ENCODE results near the gene SYVN1. TPM values are rescaled to one million over a fixed set of nuclear protein-coding genes. Genes with fewer than 3 reads are reported as not detected.

SYVN1 gene
- total RNA-seq, 1 experiment from 2014 or later: 74.9 TPM

DNA sequence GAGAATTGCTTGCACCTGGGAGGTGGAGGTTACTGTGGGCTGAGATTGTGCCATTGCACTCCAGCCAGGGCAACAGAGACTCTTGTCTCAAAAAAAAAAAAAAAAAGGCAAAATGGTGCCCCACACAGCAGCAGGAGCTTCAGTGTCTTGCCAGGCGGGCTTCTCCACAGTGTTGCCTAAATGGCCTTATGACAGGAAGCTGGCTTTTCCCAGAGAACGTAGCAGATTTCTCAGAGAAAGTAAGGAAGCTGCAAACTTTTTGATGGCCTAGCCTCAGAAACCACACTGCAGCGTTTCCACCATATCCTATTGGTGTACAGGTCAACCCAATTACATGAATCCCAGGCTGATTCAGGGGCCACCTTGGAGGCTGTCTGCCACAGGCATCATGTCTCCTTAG lies 23.0 kb upstream of the SYVN1 start:
- CTCF ChIA-PET: interaction anchor here (0.6 kb wide), 1 partner anchor 93 kb away, joined by 3 read pairs; no protein-coding TSS in a partner anchor
- intact Hi-C loops (cut with micrococcal nuclease): no loop called here
- Mint-ChIP-seq H3K9me3 (ENCODE audit: unreplicated experiment) (no peaks in the 10 kb centered on the region), H3K27ac (ENCODE audit: low read depth, unreplicated experiment) (no peak overlapping the region), H3K36me3 (ENCODE audit: insufficient read depth, unreplicated experiment) (no peaks in the 10 kb centered on the region), H3K4me3 (ENCODE audit: unreplicated experiment) (no peak overlapping the region), H3K4me1 (ENCODE audit: insufficient read depth, unreplicated experiment) (no peaks in the 10 kb centered on the region), H3K27me3 (ENCODE audit: insufficient read depth, unreplicated experiment) (no peaks in the 10 kb centered on the region)
- TF ChIP-seq, protein P1, sequence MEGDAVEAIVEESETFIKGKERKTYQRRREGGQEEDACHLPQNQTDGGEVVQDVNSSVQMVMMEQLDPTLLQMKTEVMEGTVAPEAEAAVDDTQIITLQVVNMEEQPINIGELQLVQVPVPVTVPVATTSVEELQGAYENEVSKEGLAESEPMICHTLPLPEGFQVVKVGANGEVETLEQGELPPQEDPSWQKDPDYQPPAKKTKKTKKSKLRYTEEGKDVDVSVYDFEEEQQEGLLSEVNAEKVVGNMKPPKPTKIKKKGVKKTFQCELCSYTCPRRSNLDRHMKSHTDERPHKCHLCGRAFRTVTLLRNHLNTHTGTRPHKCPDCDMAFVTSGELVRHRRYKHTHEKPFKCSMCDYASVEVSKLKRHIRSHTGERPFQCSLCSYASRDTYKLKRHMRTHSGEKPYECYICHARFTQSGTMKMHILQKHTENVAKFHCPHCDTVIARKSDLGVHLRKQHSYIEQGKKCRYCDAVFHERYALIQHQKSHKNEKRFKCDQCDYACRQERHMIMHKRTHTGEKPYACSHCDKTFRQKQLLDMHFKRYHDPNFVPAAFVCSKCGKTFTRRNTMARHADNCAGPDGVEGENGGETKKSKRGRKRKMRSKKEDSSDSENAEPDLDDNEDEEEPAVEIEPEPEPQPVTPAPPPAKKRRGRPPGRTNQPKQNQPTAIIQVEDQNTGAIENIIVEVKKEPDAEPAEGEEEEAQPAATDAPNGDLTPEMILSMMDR (IDR thresholded peaks at IDR 0.05; ENCODE audit: unreplicated experiment): no peak
- POLR2A ChIA-PET: interaction anchor here (0.6 to 1.6 kb wide), 2 partner anchors 35 to 116 kb away, joined by 3 read pairs; partner anchors contain the start of genes FAU, MRPL49 and SAC3D1
- BruUV-seq (replicated peaks): no TSS peak
- no peak for DNase-seq (ENCODE audit: unreplicated experiment)

DNA sequence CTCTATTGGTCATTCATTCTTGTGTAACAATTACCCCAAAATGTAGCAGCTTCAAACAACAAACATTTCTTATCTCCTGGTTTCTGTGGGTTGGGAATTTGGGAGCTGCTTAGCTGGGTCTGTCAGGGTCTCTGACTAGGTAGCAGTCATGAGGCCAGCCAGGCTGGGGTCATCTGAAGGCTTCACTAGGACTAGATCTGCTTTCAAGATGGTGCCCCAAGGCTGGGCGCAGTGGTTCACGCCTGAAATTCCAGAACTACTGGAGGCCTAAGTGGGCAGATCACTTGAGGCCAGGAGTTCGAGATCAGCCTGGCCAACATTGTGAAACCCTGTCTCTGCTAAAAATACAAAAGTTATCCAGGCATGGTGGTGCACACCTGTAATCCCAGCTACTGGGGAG lies 22.6 kb upstream of the SYVN1 start:
- DNase-seq (ENCODE audit: unreplicated experiment): no peak
- Mint-ChIP-seq H3K4me3 (ENCODE audit: unreplicated experiment) (no peak overlapping the region), H3K36me3 (ENCODE audit: insufficient read depth, unreplicated experiment) (no peaks in the 10 kb centered on the region), H3K9me3 (ENCODE audit: unreplicated experiment) (no peaks in the 10 kb centered on the region), H3K4me1 (ENCODE audit: insufficient read depth, unreplicated experiment) (peaks cover under 1% of the 10 kb centered on the region), H3K27me3 (ENCODE audit: insufficient read depth, unreplicated experiment) (no peaks in the 10 kb centered on the region), H3K27ac (ENCODE audit: low read depth, unreplicated experiment) (no peak overlapping the region)
- intact Hi-C loops (cut with micrococcal nuclease): no loop called here
- ChIA-PET POLR2A (interaction anchor here (1.6 kb wide), 1 partner anchor 35 kb away, joined by 3 read pairs; the partner anchor contains the start of genes FAU and MRPL49), CTCF (interaction anchor here (0.6 kb wide), 1 partner anchor 94 kb away, joined by 3 read pairs; no protein-coding TSS in a partner anchor)
- TF ChIP-seq, protein P1 (IDR thresholded peaks at IDR 0.05; ENCODE audit: unreplicated experiment): no peak
- BruUV-seq (replicated peaks): no TSS peak

DNA sequence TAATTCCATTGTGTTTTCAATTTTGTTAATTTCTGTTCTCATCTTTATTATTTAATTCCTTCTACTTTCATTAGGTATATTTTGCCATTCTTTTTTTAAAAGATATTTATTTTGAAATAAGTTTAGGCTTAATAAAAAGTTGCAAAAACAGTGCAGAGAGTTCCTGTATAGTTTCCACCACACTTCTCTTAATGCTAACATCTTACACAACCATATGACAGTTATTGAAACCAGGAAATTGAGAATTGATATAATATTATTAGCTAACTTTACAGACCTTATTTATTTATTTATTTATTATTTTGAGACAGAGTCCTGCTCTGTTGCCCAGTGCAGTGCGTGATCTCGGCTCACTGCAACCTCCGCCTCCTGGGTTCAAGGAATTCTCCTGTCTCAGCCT lies 21.9 kb upstream of the SYVN1 start:
- no peak for DNase-seq (ENCODE audit: unreplicated experiment)
- no peak overlapping the region for H3K4me3 Mint-ChIP-seq (ENCODE audit: unreplicated experiment)
- no TSS peak for BruUV-seq (replicated peaks)
- no peak overlapping the region for H3K27ac Mint-ChIP-seq (ENCODE audit: low read depth, unreplicated experiment)
- no peaks in the 10 kb centered on the region for H3K36me3 Mint-ChIP-seq (ENCODE audit: insufficient read depth, unreplicated experiment)
- CTCF ChIA-PET: no interaction called here
- peaks cover 7% of the 10 kb centered on the region for H3K4me1 Mint-ChIP-seq (ENCODE audit: insufficient read depth, unreplicated experiment)
- intact Hi-C loops (cut with micrococcal nuclease): no loop called here
- POLR2A ChIA-PET: interaction anchor here (0.8 to 1.6 kb wide), 2 partner anchors 34 to 840 kb away, joined by 3 read pairs; partner anchors contain the start of genes FAU and MRPL49
- H3K27me3 Mint-ChIP-seq (ENCODE audit: insufficient read depth, unreplicated experiment): no peaks in the 10 kb centered on the region
- TF ChIP-seq, protein P1 (IDR thresholded peaks at IDR 0.05; ENCODE audit: unreplicated experiment): no peak
- no peaks in the 10 kb centered on the region for H3K9me3 Mint-ChIP-seq (ENCODE audit: unreplicated experiment)

DNA sequence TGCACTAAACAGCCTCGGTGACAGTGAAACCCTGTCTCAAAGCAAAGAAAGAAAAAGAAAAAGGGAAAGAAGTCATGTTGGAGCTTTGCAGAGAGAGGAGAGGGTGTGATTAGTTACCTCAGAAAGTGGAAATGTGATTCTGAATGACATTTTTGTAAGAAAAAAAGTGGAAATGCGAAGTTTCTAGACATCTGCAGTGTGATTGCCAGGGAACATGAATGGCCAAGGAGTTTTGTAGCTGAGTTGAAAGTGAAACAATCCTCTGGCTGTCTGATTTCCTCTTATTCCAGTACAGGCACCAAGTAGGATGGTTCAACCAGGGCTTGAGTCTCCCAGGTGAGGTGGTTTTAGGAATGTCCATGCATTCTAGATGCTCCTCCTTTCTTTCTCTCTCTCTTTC lies 17.8 kb upstream of the SYVN1 start:
- CTCF ChIA-PET: interaction anchor here (0.9 kb wide), 1 partner anchor 1053 kb away, joined by 3 read pairs; no protein-coding TSS in a partner anchor
- Mint-ChIP-seq H3K4me3 (ENCODE audit: unreplicated experiment) (no peak overlapping the region), H3K27ac (ENCODE audit: low read depth, unreplicated experiment) (no peak overlapping the region), H3K9me3 (ENCODE audit: unreplicated experiment) (no peaks in the 10 kb centered on the region), H3K27me3 (ENCODE audit: insufficient read depth, unreplicated experiment) (no peaks in the 10 kb centered on the region), H3K36me3 (ENCODE audit: insufficient read depth, unreplicated experiment) (no peaks in the 10 kb centered on the region), H3K4me1 (ENCODE audit: insufficient read depth, unreplicated experiment) (peaks cover 22% of the 10 kb centered on the region)
- no peak for DNase-seq (ENCODE audit: unreplicated experiment)
- intact Hi-C loops (cut with micrococcal nuclease): no loop called here
- no TSS peak for BruUV-seq (replicated peaks)
- TF ChIP-seq, protein P1 (IDR thresholded peaks at IDR 0.05; ENCODE audit: unreplicated experiment): no peak
- POLR2A ChIA-PET: interaction anchor here (0.8 to 7.0 kb wide), 6 partner anchors 12 to 41 kb away, joined by 3 to 56 read pairs (median 9); partner anchors contain the start of genes CAPN1, FAU, MRPL49 and SYVN1
